H1 (cell line): ENCODE results near the gene TXNRD2. TPM values are rescaled to one million over a fixed set of nuclear protein-coding genes. Genes with fewer than 3 reads are reported as not detected.

ENCODE experiments used
- ZNF274 ChIP-seq: IDR thresholded peaks from 2 replicates; pipeline ENCODE4 v1.7.0; 2012; ENCODE audit warnings: low read length, borderline replicate concordance; ENCODE audit errors: extremely low read depth
- polyA plus RNA-seq, 7 experiments: library from polyadenylated mRNA; depleted of rRNA in 3 of 7; stranded (reverse) in 5 of 7; unstranded in 2 of 7; fragments of >200 nt in 5 of 7; fragments of 200-250 nt in 2 of 7; gene quantifications; 1 replicate in 5 of 7; 2 replicates in 1 of 7; 4 replicates in 1 of 7; pipeline versions ENCODE4 v1.2.1 to v1.2.3, GENCODE V29; 2011 to 2013; ENCODE audit warnings: missing spikeins in 2 of 7, mixed read lengths in 2 of 7
- total RNA-seq: library from RNA; stranded (reverse); fragmentation: NEBNext Ultra II Directional; extraction: Animal tissue kit (Norgen Biotek cat#: 25700); gene quantifications from 2 replicates; pipeline ENCODE4 v1.2.1, GENCODE V29; 2021

Gene TXNRD2
- total and polyA plus RNA-seq, 2 of the 8 experiments (the other 6 are each of a cell fraction or from before 2014, with no cell fraction given): 14.8 to 21.9 TPM

GRCh38 chr22:19854778-19855503 is 86.7 kb downstream of the TXNRD2 start, which contains the start of the genes GNB1L and RTL10 (continued):
- TF ChIP-seq ZNF274: no peak
- TF ChIP-seq, all 59 proteins: peak for 17
